ENCODE measurements around the gene SFT2D3.
"Not testable (repeated sequence)": the region's sequence is repeated elsewhere in the genome, so short reads cannot be mapped to it uniquely, and the experiment has no call there.

SFT2D3 gene

GRCh38 chr2:127712999-127713398, 11.7 kb downstream of the SFT2D3 start:
- no peak for DNase-seq

- no peak for DNase-seq
Measured at GRCh38 chr2:127713562-127713961, 12.3 kb downstream of the SFT2D3 start.

DNA sequence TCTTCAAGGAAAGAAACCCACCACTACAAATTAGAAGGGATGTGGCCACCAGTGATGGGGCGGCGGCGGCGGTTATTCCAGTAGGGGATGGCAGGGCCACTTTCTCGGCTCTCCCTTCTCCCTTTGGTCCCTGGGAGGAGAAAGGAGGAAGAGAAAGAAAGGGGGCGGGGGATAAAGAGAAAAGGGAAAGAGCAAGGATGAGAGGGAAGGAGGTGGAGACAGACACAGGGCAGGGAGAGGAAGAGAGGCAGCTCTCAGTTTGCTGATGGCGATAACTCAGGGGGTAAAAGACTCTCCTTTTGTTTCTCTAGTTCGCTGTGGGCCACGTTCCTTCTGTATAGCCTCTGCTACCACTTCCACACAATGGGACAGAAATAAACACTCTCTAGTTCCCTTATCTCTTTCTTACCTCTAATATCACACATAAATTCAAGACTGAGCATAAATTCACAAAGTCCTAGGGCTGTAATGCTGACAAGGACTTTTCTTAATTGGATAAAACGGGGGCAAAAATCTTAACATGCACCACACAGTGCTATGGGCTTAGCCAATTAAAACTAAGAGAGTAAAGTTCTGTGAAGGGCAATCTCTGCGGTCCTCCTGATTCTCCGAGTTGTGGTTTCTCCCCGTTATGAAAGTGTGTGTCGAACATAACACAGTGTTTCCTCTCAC, 14.6 kb downstream of the SFT2D3 start:
- no peak for DNase-seq

GRCh38 chr2:127718271-127718670, 17.0 kb downstream of the SFT2D3 start:
- DNase-seq = no peak

GRCh38 chr2:127719301-127720218, 18.3 kb downstream of the SFT2D3 start:
- no peak for DNase-seq

DNA sequence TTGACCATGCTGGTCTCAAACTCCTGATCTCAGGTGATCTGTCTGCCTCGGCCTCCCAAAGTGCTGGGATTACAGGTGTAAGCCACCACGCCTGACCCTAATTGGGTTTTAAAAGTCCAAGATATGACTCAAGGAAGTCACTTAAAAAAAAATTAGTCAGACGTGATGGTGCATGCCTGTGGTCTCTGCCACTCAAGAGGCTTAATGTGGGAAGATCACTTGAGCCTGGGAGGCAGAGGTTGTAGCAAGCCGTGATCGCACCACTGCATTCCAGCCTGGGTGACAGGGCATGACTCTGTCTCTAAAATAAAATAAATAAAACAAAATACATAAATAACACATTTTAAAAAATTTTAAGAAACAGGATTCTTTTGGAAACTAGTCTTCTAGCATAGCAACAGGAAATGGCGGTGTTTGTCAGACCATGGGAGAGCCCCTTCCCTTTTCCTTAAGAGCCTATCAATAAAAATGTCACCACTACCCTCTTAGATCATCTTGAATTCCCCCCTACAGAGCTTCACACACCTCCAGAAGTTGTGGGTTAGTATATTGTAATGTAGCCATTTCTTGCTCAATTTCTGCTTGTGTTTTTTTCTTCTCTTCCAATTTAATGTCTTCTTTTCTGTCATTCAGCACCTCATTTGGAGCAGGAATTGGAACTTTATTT, 20.1 kb downstream of the SFT2D3 start:
- no peak for DNase-seq

GRCh38 chr2:127721978-127722355, 20.7 kb downstream of the SFT2D3 start:
- DNase-seq = no peak

GRCh38 chr2:127722807-127723206, 21.5 kb downstream of the SFT2D3 start:
- DNase-seq = no peak

DNA sequence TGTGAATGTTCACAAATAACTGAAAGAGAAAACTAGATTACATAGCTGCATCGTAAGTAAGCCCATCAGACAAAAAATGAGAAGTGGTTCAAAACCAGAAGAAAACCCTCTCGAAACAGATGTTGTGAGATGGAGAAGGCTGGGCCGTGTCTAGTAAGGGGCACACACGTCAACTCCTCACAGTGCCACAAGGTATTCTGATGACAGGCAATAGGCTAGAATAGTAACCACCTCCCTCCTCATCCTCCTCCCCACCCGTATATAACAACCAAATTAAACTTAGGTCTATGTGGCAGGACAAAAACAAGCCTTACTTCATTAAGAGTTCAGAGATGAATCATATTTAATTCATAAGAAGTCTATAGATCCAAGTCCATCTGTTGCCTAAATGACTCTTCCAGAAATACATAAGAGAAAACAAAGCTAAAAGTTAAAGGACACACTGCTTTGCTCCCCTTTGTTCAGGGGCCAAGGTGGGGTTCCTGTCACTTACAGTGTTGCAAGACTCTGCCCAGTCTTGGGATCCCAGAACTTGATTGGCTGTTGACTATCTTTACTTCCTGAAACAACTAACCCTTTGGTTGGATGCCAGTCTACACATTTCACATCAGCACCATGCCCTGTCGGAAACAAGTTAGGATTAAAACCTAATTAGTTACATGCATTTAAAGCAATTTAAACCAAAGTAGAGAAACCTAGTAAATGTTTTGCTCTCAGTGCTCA, 25.0 kb downstream of the SFT2D3 start:
- no peak for DNase-seq

DNA sequence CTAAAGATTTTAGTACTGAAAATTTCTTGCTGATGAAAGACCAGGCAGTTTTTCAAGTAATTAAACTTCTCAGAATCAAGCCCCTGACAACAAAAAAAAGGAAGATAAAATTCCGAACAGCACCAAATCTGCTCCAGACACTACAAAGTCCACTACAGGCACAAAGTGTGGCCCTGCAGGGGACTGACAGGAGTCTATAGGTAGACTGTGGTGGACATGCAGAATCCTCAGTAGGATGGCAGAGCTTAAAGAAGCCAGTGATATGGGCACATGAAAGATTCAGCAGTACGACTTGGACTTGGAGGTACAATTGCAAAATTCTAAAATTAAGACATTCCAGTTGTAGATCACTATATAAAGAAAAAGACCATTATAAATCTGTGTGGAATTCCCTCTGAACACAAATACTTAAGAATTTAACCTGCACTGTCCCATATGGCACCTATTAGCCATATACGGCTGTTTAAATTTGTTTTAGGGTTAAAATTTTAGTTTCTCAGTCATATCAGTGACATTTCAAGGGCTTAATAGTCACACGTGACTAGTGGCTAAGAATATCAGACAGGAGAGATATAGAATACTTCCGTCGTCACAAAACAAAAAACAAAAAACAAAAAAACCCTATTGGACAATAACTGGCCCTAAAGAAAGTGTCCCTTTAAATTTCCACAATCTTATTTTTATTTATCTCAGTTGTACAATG, 32.0 kb downstream of the SFT2D3 start:
- DNase-seq = no peak

GRCh38 chr2:127733816-127734537, 32.7 kb downstream of the SFT2D3 start:
- no peak for DNase-seq

- DNase-seq = no peak
Measured at GRCh38 chr2:127735044-127735443, 33.7 kb downstream of the SFT2D3 start.

DNA sequence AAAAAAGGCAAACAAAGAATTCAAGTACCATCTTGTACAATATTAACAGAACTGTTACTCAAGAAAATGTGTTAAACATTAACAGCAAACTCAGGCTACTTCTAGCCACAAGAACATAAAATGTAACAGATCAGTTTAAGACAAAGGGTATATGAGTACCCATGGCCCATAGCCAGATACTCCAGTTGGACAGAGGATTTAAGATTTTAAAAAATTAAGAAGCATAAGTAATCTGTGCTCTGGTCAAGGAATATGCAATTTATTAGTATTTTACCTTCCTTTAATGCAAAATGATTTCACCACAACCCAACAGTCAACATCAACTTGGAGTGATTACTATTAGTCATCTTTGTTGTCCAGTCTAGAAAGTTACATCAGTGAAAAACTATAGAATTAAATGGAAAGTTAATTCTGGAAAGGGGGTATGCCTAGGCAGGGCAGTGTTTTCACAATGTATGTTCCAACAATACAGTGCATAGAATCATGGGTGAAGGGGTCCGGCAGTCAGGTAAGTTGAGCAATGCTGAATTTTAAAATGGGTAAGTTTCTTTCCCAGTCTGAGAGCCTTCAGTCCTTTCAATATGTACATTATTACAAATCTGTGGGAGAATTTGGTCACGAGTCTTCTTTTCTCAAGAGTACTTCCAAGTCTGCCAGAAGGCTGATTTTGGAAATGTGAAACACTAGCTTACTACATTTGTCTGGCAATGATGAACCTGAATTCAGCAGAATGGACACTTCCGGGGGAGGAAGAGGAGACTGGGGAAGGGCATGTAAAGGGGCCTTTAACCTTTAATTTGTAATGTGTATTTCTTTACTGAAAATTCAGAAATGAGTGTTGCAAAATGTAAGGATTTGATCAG, 34.5 kb downstream of the SFT2D3 start:
- no peak for DNase-seq

DNA sequence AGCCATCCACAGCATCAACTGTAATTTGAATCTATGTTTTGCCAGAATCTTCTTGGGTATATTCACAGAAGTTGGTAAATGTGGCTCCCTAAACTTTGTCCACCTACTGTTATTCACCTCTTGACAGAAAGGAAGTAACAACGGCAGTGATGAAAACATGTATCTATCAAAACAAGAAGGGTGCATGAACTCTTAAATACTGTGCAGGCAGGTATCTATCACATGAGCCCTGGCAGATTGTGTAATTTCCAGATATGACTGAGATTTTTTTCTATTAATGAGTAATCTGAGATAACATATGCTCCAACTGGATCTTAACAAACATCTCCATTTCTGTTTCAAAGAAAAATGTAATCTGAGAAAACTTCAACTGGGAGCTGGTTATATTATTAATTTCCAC, 36.6 kb downstream of the SFT2D3 start:
- DNase-seq = no peak

DNA sequence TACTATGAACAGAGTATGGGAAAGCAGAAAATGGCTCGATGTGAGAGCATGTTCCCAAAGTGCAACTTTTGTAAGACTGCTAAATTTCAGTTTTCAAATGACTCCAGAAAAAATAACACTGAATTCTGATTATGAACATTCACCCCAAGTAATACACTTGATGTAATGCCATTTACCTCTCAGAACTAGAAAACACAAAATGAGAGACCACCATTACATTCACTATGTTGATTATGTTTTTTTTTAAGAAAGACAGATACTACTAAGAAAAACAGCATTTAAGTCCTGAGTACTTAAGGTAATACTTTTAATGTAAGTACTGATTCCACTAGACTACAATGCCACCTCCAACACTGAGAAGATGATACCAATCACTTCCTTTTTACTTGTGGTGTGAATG, 38.5 kb downstream of the SFT2D3 start:
- DNase-seq = no peak

DNA sequence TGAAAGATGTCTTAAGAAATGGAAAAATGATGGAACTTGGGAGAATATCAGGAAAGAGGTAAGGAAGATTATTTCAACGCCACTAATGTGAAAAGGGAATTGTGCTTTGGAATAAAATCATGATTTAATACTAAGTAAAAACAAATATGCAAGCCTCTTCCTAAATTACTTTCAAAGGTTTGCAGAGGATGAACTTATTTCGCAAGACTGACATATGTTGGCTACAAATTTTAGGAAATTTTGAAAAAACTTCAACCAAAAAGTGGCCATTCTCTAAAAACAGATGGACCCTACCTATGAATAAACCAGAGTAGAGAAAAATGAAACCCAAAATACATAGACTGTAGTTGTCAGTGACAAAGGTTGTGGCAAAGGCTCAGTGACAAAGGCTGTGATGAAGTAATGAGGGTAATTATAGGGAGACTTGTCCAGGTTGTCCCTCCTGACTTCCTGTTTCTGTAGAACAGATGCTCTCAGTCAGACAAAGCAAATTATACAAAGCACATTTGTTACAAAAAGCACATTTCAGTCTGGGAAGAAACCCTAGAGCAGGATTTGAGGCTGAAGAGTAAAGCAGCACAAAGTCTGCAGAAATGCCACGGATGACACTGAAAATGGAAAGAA, 39.5 kb downstream of the SFT2D3 start:
- DNase-seq = no peak

DNA sequence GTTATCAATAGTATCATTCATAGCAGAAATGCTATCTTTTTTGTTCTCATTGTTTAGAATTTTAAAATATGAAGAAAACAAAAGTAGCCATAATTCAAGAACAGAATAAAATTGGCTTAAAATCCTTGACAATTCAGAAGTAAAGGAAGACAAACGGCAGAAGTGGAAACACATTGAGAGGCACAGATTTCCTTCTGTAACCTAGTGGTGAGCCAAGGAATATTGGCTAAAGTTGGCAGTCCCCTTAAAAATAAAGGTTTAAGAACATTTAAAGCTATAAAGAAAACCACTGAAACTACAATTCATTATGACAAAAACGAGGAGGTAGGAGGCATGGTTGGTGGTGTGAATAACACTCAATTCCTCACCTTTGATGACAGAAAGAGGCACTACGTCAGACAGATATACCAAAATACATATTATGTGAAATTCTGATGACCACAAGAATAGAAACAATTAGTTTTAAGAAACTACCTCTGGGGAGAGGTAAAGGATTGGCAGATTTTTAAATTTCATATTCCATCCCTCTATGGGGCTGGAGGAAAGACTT, 42.3 kb downstream of the SFT2D3 start:
- no peak for DNase-seq

DNA sequence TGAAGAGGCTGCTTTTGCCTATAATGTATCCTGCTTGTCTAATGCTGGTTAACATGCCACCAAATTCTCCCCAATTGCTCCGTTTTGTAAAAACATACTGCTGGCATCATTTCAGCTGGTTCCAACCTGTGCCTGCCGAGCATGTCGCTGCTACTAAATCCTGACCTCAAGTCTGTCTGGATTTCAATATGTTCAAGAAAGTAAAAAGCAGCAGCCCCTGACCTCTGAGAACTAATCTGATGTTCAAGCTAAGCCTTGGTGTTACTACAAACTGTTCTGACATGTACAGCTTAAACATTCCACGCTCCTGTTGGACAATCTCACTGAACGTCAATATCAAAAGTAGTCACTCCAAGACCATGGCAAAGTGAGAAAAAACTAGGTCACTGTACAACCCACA, 46.3 kb downstream of the SFT2D3 start:
- no peak for DNase-seq

DNA sequence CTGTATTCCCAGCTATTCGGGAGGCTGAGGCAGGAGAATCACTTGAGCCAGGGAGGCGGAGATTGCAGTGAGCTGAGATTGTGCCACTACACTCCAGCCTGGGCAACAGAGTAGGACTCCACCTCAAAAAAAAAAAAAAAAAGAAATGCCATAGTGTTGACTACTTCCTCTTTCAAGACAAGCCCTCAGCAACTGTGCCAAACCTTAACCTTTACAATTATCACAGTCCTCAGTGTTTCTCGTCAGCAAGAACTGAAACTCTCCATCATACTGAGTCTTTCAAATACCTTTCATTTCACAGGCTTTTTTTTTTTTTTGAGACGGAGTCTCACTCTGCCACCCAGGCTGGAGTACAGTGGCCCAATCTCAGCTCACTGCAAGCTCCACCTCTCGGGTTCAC, 48.2 kb downstream of the SFT2D3 start:
- DNase-seq = not testable (repeated sequence)

GRCh38 chr2:127753374-127753773, 52.1 kb downstream of the SFT2D3 start:
- no peak for DNase-seq
